ENCODE data around the gene NME1. TPM values are rescaled to one million over a fixed set of nuclear protein-coding genes. Genes with fewer than 3 reads are reported as not detected.

The NME1 gene
- polyA plus RNA-seq, 2 of the 4 experiments (the other 2 are of a cell fraction), result 542 to 782 TPM

- 85% methylated on average over 5 of the region's 5 CpGs for WGBS (ENCODE audit: missing lambda C conversion rate)
- Histone ChIP-seq H3K4me2 (no peak overlapping the region), H3K4me1 (peaks cover 32% of the 10 kb centered on the region), H3K4me3 (no peak overlapping the region), H3K27ac (no peak overlapping the region), H3K9me3 (no peaks in the 10 kb centered on the region)
- DNase-seq (ENCODE audit: low read depth in 1 of 2, low spot score in 1 of 2) (no peak), ATAC-seq (no peak), FAIRE-seq (no peak)
- ChIA-PET CTCF (interaction anchor here (0.6 to 6.5 kb wide), 4 partner anchors 25 to 454 kb away, joined by 3 to 202 read pairs (median 62); partner anchors contain the start of gene SPAG9), POLR2A (interaction anchor here (1.1 kb wide), 1 partner anchor 368 kb away, joined by 3 read pairs; no protein-coding TSS in a partner anchor)
- TF ChIP-seq ZNF302 (CRISPR knock-in tag; IDR thresholded peaks at IDR 0.05), result no peak
- TF ChIP-seq BHLHE40 (IDR thresholded peaks at IDR 0.05; ENCODE audit: low read depth, low read length), result no peak
- TF ChIP-seq HOXA7 (CRISPR knock-in tag; IDR thresholded peaks at IDR 0.05), result no peak
- no peak for TF ChIP-seq NR3C1 (IDR thresholded peaks at IDR 0.05)
- TF ChIP-seq CHD2 (IDR thresholded peaks at IDR 0.05; ENCODE audit: low read length, partially characterized antibody), result no peak
- TF ChIP-seq JUN (IDR thresholded peaks at IDR 0.05), result no peak
- TF ChIP-seq FOSL2 (IDR thresholded peaks at IDR 0.05), result no peak
- no peak for TF ChIP-seq FOSL2 (CRISPR knock-in tag; IDR thresholded peaks at IDR 0.05)
- no peak for TF ChIP-seq KDM5A (IDR thresholded peaks at IDR 0.05)
- TF ChIP-seq RNF2 (IDR thresholded peaks at IDR 0.05; ENCODE audit: borderline replicate concordance, low read depth), result no peak
- TF ChIP-seq CBX8 (IDR thresholded peaks at IDR 0.05), result no peak
- TF ChIP-seq ELK1 (IDR thresholded peaks at IDR 0.05; ENCODE audit: low read depth, low read length), result no peak
- TF ChIP-seq PHF8 (IDR thresholded peaks at IDR 0.05; ENCODE audit: borderline replicate concordance, low read depth), result no peak
- TF ChIP-seq EHMT2 (IDR thresholded peaks at IDR 0.05; ENCODE audit: low read depth), result no peak
- TF ChIP-seq HOXB13 (CRISPR knock-in tag; IDR thresholded peaks at IDR 0.05; ENCODE audit: low read depth), result no peak
- no peak for TF ChIP-seq HES2 (IDR thresholded peaks at IDR 0.05)
- no peak for TF ChIP-seq SREBF2 (IDR thresholded peaks at IDR 0.05)
- no peak for TF ChIP-seq CHD4 (IDR thresholded peaks at IDR 0.05; ENCODE audit: borderline replicate concordance)
- no peak for TF ChIP-seq HOXB5 (CRISPR knock-in tag; IDR thresholded peaks at IDR 0.05)
Measured at GRCh38 chr17:51150932-51151331, 2.4 kb upstream of the NME1 start.

GRCh38 chr17:51152766-51153209 lies 571 bp upstream of the NME1 start:
- ChIA-PET POLR2A (interaction anchor here (0.8 to 2.5 kb wide), 12 partner anchors 9 to 433 kb away, joined by 3 to 41 read pairs (median 4); partner anchors contain the start of genes LUC7L3, NME2, SPAG9 and TOB1), CTCF (interaction anchor here (0.7 to 6.5 kb wide), 59 partner anchors 10 to 603 kb away, joined by 3 to 202 read pairs (median 6); partner anchors contain the start of genes NME2, SPAG9 and TOB1)
- peak; percentile 36; the same call in 1 of the 2 replicates for TF ChIP-seq HOXA7 (CRISPR knock-in tag; IDR thresholded peaks at IDR 0.05)
- TF ChIP-seq RNF2 (IDR thresholded peaks at IDR 0.05; ENCODE audit: borderline replicate concordance, low read depth), result no peak
- TF ChIP-seq MAX (IDR thresholded peaks at IDR 0.05), result no peak
- no peak for TF ChIP-seq FOSL2 (IDR thresholded peaks at IDR 0.05)
- TF ChIP-seq FOSL2 (CRISPR knock-in tag; IDR thresholded peaks at IDR 0.05), result no peak
- FAIRE-seq (no peak), DNase-seq (ENCODE audit: low read depth in 1 of 2, low spot score in 1 of 2) (peak in 1 of 2 experiments; percentile 60), ATAC-seq (peak; percentile 39 to 52)
- peak overlapping the region; percentile 80 for H3K4me2 ChIP-seq
- H3K27ac ChIP-seq, result peak overlapping the region; percentile 68 to 81
- peaks cover 25% of the 10 kb centered on the region for H3K4me1 ChIP-seq
- peak overlapping the region; percentile 74 for H3K4me3 ChIP-seq
- no peaks in the 10 kb centered on the region for H3K9me3 ChIP-seq
- WGBS (ENCODE audit: missing lambda C conversion rate), result 6% methylated on average over 8 of the region's 8 CpGs

GRCh38 chr17:51154176-51154575 lies 817 bp downstream of the NME1 start:
- no peak for FAIRE-seq
- peak in 1 of 2 experiments; percentile 4; a peak in 3 of 6 replicates for ATAC-seq
- 3% methylated on average over 6 of the region's 6 CpGs for WGBS (ENCODE audit: missing lambda C conversion rate)
- peak overlapping the region; percentile 74 for H3K4me3 ChIP-seq
- POLR2A ChIA-PET, result interaction anchor here (1.3 to 2.5 kb wide), 4 partner anchors 8 to 288 kb away, joined by 7 to 41 read pairs (median 12); partner anchors contain the start of genes SPAG9 and TOB1
- H3K4me1 ChIP-seq, result peaks cover 25% of the 10 kb centered on the region
- no peak for DNase-seq (ENCODE audit: low read depth in 1 of 2, low spot score in 1 of 2)
- H3K9me3 ChIP-seq, result no peaks in the 10 kb centered on the region
- CTCF ChIA-PET, result interaction anchor here (0.9 to 6.5 kb wide), 12 partner anchors 10 to 354 kb away, joined by 3 to 202 read pairs (median 14); partner anchors contain the start of genes NME2 and SPAG9
- peak overlapping the region; percentile 96 for H3K4me2 ChIP-seq
- peak overlapping the region; percentile 82 to 88 for H3K27ac ChIP-seq
- TF ChIP-seq RNF2 (IDR thresholded peaks at IDR 0.05; ENCODE audit: borderline replicate concordance, low read depth) (no peak), HOXB13 (CRISPR knock-in tag; IDR thresholded peaks at IDR 0.05; ENCODE audit: low read depth) (no peak), BHLHE40 (IDR thresholded peaks at IDR 0.05; ENCODE audit: low read depth, low read length) (no peak), E2F6 (IDR thresholded peaks at IDR 0.05; ENCODE audit: borderline replicate concordance, low read depth) (no peak), FOSB (CRISPR knock-in tag; IDR thresholded peaks at IDR 0.05) (no peak), CTCF (IDR thresholded peaks at IDR 0.05) (no peak), USF2 (IDR thresholded peaks at IDR 0.05) (no peak), JUNB (IDR thresholded peaks at IDR 0.05) (no peak), FOXS1 (CRISPR knock-in tag; IDR thresholded peaks at IDR 0.05) (no peak)
